GM06990 (cell line): ENCODE data around the gene KIAA1217.

Experiments used
- DNase-seq: peaks from one replicate; pipeline ENCODE4 v3.0.0-alpha.2; 2011; ENCODE audit not compliant: insufficient read length; ENCODE audit errors: extremely low read depth
- H3K27me3 ChIP-seq: replicated peaks from 2 replicates; pipeline ENCODE4 v1.6.0; 2011; ENCODE audit warnings: low read length; ENCODE audit not compliant: control insufficient read depth, insufficient read depth
- H3K36me3 ChIP-seq: 2 replicates; pipeline ENCODE4 v1.5.1; 2011; ENCODE audit warnings: low read length; ENCODE audit not compliant: control insufficient read depth, insufficient read depth
- H3K4me3 ChIP-seq: replicated peaks from 2 replicates; pipeline ENCODE4 v1.5.1; 2011; ENCODE audit warnings: low read depth, mild to moderate bottlenecking, control low read depth, low read length
- CTCF ChIP-seq: IDR thresholded peaks from 2 replicates; pipeline ENCODE4 v1.5.1; 2011; ENCODE audit warnings: low read length, control low read depth, mild to moderate bottlenecking, inconsistent platforms; ENCODE audit not compliant: insufficient read depth, poor library complexity, severe bottlenecking

KIAA1217 gene

GRCh38 chr10:24503461-24504320, 294.8 kb downstream of the KIAA1217 start:
- H3K36me3 ChIP-seq = peaks cover 2% of the 10 kb centered on the region; the same call in 1 of the 2 replicates
- peak; percentile 68 for TF ChIP-seq CTCF
- H3K4me3 ChIP-seq = no peak overlapping the region
- no peak for DNase-seq
- no peaks in the 10 kb centered on the region for H3K27me3 ChIP-seq

- Histone ChIP-seq H3K36me3 (peaks cover 2% of the 10 kb centered on the region; the same call in 1 of the 2 replicates), H3K27me3 (no peaks in the 10 kb centered on the region), H3K4me3 (no peak overlapping the region)
- TF ChIP-seq CTCF = no peak
- DNase-seq = no peak
These were observed 296.8 kb downstream of the KIAA1217 start for GRCh38 chr10:24505759-24506158.

GRCh38 chr10:24513155-24513554, 304.2 kb downstream of the KIAA1217 start:
- H3K4me3 ChIP-seq = no peak overlapping the region
- no peaks in the 10 kb centered on the region for H3K27me3 ChIP-seq
- TF ChIP-seq CTCF = peak; percentile 16
- no peaks in the 10 kb centered on the region; the same call in 1 of the 2 replicates for H3K36me3 ChIP-seq
- no peak for DNase-seq

- no peak for DNase-seq
- TF ChIP-seq CTCF = no peak
- Histone ChIP-seq H3K36me3 (no peaks in the 10 kb centered on the region; the same call in 1 of the 2 replicates), H3K4me3 (no peak overlapping the region), H3K27me3 (no peaks in the 10 kb centered on the region)
These were observed 306.5 kb downstream of the KIAA1217 start for GRCh38 chr10:24515481-24515880.

DNA sequence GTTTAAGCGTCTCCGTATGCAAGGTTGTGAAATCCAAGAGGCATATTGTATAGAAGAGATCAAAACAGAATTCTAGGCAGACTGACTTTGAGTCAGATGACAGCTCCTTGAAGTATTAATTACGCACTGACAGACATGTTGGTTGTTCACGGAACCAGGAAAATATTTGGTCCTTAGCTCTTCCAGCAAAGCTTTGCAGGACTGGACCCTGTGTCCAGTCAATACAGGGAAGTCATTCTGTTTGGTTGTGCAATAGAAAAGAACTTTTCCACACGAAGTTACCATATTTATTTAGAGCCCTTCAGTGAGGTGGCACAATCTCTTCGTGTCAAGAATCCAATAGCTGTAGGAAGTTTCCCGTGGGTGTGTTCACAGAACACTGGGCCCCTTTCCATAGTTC, 309.5 kb downstream of the KIAA1217 start:
- no peaks in the 10 kb centered on the region for H3K27me3 ChIP-seq
- H3K36me3 ChIP-seq = no peaks in the 10 kb centered on the region
- no peak for TF ChIP-seq CTCF
- no peak overlapping the region for H3K4me3 ChIP-seq
- DNase-seq = no peak
